ENCODE measurements around the gene SMYD2.
"Not testable (repeated sequence)": the region's sequence is repeated elsewhere in the genome, so short reads cannot be mapped to it uniquely, and the experiment has no call there.

Gene SMYD2

GRCh38 chr1:214271995-214272731 lies 8.8 kb upstream of the SMYD2 start:
- DNase-seq (ENCODE audit: low spot score): no peak

GRCh38 chr1:214272964-214273533 lies 7.9 kb upstream of the SMYD2 start:
- no peak for DNase-seq (ENCODE audit: low spot score)

GRCh38 chr1:214275700-214276099 lies 5.3 kb upstream of the SMYD2 start:
- DNase-seq (ENCODE audit: low spot score): not testable (repeated sequence)

- no peak for DNase-seq (ENCODE audit: low spot score)
Observed at GRCh38 chr1:214276786-214277185, 4.2 kb upstream of the SMYD2 start.

GRCh38 chr1:214277704-214278635 lies 3.0 kb upstream of the SMYD2 start:
- DNase-seq (ENCODE audit: low spot score): no peak

GRCh38 chr1:214280386-214281020 lies 456 bp upstream of the SMYD2 start:
- DNase-seq (ENCODE audit: low spot score): peak; percentile 55

- DNase-seq (ENCODE audit: low spot score): peak; percentile 25
Observed at GRCh38 chr1:214281720-214282629, 1.0 kb downstream of the SMYD2 start.

- no peak for DNase-seq (ENCODE audit: low spot score)
Observed at GRCh38 chr1:214282630-214283242, 1.8 kb downstream of the SMYD2 start.

- DNase-seq (ENCODE audit: low spot score): no peak
Observed at GRCh38 chr1:214285610-214286440, 4.9 kb downstream of the SMYD2 start.

GRCh38 chr1:214287884-214288283 lies 6.9 kb downstream of the SMYD2 start:
- no peak for DNase-seq (ENCODE audit: low spot score)

- DNase-seq (ENCODE audit: low spot score): no peak
Observed at GRCh38 chr1:214289574-214290272, 8.8 kb downstream of the SMYD2 start.

GRCh38 chr1:214290424-214291037 lies 9.6 kb downstream of the SMYD2 start:
- DNase-seq (ENCODE audit: low spot score): no peak

GRCh38 chr1:214292322-214292721 lies 11.4 kb downstream of the SMYD2 start:
- no peak for DNase-seq (ENCODE audit: low spot score)

- no peak for DNase-seq (ENCODE audit: low spot score)
Observed at GRCh38 chr1:214295934-214296333, 15.0 kb downstream of the SMYD2 start.

GRCh38 chr1:214296860-214297745 lies 16.1 kb downstream of the SMYD2 start:
- DNase-seq (ENCODE audit: low spot score): no peak

- no peak for DNase-seq (ENCODE audit: low spot score)
Observed at GRCh38 chr1:214300149-214300780, 19.3 kb downstream of the SMYD2 start.

- no peak for DNase-seq (ENCODE audit: low spot score)
Observed at GRCh38 chr1:214301526-214301925, 20.6 kb downstream of the SMYD2 start.

Measured in NAMALWA (cell line).